ENCODE results near the gene BABAM2.

BABAM2 gene

DNA sequence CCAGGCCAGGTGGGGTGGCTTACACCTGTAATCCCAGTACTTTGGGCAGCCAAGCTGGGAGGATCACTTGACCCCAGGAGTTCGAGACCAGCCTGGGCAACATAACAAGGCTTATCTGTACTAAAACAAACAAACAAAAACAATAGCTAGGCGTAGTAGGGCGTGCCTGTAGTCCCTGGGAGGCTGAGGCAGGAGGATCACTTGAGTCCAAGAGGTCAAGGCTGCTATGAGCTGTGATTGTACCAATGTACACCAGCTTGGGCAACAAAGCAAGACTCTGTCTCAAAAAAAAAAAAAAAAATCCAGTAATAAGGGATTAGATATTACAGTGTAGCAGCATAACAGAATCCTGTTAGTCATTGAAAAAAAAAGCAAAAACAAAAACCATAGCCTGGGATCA, 279.0 kb downstream of the BABAM2 start:
- no peak for DNase-seq

DNA sequence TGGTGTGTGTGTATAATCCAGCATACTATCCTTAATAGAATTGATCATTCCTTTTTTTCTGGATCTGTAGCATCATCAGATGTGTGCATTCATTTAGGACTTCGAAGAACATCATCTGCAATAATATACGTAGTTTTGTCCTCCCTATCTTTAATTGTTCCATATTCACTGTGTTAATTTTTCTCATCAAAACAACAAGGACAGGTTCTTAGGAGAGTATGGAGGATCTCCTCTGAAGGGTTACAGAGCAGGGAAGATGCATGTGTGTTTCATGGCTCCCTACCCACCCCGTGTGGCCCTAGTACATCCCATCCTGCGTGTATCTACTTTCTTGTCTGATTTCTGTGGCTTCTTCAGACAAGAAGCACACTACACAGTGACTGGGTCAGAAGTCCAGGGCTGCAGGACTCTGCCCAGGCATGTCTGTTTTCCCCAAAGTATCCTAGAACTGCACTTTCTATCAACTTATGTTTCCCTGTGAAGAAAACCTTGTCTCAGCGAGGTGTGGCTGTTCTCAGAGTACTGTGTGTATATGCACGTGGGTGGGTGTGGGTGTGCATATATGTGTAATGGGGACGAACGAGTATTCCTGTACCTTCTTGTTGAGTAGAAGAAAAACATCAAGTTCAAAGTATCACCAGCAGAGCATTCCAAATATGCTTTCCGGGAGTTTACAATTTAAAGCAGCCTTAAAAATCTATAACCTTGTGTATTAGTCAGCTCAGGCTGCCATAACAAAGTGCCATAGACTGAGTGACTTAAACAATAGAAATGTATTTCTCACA, 281.8 kb downstream of the BABAM2 start:
- no peak for DNase-seq

DNA sequence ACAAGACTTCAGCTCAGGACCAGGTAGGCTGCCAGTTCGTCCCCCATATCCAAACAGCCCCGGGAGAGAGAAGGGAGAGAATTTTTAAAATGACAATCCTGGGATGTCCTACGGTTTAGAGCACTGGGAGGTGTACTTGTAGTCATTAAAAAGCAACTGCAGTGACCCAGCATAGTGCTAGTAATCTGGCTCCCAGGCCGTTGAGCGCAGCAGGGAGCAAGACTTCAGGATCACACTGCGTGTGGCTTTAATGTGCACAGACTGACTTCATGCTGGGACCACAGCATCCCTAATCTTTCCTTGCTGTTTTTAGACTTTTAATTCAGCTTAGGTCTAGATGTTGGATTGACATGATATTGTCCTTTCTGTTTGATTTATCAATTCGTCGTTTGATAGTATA, 282.8 kb downstream of the BABAM2 start:
- no peak for DNase-seq

DNA sequence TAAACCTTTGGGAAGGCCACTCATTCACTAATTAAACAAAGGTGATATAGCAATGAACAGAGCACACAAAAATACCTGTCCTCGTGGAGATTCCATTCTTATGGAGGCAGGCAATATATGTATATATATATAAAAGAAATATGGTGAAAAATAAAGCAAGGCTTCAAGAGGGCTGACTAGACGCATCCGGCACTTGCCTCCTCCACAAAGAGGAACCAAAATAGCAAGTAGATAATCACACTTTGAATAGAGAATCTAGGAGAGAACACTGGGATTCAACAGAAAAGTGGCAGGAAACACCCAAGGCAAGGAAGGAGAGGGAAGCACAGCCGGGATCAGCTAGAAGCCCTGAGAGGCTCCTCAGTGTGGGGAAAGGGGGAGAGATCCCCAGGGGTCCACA, 283.7 kb downstream of the BABAM2 start:
- no peak for DNase-seq

DNA sequence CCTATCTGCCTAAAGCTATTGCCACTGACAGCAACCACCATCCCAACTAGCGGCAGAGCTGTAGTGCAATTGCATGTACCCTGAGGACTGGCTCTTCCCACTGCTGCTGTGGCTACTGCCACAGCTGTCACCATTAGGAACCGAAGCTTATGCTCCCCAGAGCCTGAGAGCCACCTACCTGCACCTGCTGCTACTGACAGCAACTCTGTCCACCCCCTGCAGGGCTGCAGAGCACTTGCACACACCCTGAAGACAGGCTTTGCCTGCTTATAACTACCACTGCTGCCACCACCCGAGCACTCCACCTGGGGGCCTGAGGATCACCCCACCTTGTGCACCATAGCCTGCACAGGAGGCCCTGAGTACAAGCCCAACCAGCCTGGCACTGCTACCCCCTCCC, 284.5 kb downstream of the BABAM2 start:
- no peak for DNase-seq

DNA sequence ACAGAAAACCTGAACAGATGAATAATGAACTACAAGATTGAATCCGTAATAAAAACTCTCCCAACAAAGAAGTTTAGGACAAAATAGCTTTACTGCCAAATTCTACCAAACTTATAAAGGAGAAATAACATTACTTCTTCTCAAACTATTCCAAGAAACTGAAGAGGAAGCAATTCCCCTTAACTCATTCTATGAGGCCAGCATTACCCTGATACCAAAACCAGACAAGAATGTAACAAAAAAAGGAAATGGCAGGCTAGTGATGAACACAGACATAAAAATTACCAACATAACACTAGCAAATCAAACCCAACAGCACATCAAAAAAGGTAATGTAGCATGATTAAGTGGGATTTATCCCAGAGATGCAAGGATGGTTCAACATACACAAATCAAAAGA, 288.4 kb downstream of the BABAM2 start:
- DNase-seq, result no peak

DNA sequence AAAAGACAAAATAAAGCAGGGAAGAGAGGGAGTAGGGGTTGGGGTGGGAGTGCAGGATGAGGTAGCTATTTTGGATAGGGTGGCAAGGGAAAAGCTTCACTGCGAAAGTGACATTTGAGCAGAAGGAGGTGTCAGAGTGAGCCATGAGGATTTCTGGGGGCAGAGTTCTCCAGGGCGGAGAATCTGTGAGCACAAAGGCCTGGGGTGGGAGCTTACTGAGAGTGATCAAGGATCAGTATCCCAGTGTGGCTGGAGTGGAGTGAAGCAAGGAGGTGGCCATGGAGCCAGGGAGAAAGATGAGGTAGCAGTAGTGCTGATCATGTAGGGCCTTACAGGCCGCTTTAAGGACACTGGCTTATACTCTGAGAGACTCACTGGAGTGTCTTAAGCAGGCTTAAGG, 291.3 kb downstream of the BABAM2 start:
- DNase-seq, result no peak

DNA sequence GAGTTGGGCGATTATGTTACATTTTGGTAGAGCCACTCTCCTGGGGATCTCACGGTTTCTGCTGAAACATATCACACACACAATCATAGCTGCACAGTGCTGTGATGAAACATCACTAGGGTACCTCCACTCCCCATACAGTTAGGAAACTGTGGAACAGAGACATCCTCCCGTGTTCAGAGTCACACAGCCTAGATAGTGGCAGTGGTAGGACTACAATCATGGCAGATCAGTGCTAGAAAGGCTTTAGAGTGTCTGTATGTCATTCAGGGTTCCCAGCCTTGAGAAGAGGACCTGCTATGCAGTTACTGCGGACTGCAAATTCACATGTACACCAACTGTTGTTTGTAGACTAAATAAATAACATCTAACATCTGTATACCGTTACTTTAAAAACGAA, 291.8 kb downstream of the BABAM2 start:
- no peak for DNase-seq

DNA sequence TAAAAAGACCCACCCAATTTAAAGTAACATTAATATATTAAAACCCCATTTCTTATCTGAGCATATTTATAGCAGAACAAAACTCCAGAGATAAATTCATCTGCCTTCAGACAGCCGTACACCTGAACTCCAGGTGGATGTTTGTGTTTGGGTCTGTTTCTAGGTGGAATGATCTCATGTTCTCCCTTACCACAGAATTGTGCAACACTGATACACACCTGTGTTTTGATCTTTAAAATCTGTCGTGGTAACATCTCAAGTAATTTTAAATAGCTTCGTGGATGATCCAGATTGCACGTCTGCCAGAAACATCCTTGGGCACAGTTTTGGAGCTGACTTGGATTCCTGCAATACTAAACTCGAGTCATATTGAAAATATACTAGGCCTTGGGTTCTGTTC, 294.6 kb downstream of the BABAM2 start:
- DNase-seq, result no peak

DNA sequence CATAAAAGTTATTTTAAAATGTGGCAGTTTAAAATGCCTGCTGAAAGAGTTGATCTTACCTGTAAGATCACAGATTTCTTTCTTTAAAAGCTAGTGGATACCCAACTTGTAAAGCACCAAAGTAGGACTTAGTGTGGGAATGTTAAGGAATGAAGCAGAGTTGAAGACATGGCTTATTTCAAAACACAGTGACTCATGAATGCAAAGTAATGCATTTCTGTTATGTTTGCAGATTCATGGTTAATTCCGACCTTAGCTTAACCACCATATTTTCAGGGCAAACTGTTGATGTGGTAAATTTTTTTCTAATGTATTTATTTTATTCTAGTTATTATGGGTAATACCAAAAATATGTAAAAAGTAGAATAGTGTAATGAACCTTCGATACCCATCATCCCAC, 295.4 kb downstream of the BABAM2 start:
- DNase-seq, result no peak

DNA sequence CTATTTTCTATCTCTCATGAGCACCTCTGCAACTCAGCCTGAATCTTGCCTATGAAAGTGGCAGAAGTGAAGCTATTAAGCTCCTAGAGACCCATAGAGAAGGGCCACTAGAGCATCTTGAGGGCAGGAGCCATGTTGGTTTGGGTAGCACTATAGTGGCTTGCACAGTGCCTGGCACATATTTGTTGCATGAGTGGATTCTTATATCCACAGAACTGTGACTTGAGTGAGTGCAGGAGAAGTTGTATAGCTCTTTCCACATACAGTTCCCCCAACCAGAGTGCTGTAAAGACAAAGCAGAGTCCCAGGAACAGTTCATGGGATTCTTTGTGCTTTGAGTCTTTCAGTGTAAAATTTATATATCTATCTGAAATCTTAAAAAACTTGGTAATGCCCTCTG, 296.7 kb downstream of the BABAM2 start:
- DNase-seq, result no peak

DNA sequence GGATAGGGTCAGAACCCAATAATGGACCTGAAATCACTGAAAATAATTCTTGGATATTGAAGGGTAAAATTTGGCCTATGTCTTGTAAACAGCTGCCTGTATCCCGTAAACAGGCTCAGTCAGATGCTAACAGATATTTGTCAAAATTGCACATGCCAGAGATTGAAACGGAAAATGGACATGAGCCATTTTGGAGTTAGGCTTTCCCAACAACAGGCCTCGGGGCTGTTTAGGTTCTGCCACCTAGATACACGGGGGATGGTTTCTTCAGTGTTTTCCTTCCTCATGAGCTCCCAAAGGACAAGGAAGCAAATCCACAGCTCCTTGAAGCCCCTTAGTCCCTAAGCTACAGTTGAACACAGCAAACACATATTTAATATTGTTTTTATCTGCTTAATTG, 297.9 kb downstream of the BABAM2 start:
- DNase-seq, result no peak

DNA sequence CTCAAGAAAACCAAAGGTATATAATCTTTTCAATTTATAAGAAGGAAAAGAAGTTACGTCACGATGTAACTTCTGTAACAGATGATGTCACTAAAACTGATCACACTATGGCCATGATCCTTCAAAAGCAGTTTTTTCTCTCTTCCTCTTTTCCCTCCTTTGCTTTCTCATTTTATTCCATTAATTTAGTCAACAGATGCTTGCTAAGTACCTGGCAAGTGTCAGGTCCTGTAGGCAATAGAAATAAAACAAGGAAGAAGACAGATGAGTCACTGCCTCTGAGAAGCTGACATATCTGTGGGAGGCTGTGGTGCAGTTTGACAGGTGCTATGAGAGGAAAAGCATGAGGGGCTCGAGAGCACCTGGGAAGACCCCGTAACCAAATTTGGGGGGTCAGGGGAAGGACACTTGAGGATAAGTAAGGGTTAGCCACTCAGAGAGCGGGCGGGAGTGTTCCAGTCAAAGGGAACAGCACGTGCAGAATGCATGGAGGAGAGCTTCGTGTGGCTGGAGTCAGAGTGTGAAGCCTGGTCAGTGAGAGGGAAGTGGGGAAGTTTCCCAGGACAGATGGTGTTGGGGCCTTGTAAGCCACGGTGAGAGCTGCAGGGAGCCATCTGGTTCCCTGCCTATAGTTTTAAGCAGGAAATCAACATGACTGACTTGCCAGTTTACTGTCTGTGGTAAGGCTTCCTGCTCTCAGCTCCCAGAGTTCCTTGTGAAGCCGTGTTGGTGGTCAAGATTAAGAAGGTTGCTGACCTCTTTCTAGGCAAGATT, 303.3 kb downstream of the BABAM2 start:
- DNase-seq, result no peak

DNA sequence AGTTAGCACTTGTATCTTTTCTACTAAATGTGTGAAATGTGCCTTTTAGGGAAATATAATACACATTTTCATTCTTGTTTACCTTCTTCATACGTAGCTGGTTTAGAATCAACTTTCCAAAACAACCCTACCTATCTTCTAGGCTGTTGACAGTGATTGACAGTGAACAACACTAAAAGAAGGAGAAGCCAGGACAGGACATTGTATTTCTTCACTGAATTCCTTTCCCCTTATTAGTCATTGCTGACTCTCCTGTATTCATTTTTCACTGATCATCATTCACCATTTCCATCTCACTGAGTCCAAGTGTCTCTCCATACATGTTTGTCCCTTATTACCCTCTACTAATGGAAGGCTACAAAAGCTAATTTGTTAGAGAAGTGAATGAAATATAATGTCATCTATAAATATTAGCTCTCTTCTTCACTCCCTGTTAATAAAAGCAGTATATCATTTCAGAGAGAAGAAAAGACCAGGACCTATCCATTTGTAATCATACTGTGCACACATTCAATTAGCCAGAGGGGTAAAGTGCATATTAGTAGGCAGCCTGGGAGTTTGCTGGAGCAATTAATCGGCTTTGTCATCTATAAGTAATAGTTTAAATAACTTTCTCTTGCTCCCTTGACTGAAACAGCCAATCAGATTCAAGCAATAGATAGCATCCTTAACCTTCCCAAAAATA, 309.6 kb downstream of the BABAM2 start:
- no peak for DNase-seq

DNA sequence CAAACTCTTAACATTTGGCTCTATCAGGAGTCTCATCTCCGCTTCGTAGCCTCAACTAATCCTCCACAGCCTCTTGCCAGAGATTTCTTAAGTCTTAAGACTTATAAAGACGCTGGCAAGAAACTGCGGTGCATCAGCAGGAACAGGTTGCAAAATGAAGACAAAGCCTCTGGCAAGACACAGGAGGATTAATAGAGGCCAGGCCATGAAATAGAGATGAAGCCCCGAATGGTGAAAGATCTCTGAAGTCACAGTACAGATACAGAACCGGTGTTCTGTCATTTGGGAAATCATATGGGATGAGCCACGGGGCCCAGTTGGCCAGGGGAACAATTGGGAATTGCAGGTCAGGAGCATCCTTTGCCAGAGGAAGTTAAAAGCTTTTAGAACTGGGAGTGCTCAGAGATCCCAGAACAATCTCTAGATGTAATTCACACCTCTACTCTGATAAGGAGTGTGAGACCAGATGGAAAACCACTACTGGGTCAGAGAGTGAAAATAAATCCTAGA, 311.2 kb downstream of the BABAM2 start:
- no peak for DNase-seq

DNA sequence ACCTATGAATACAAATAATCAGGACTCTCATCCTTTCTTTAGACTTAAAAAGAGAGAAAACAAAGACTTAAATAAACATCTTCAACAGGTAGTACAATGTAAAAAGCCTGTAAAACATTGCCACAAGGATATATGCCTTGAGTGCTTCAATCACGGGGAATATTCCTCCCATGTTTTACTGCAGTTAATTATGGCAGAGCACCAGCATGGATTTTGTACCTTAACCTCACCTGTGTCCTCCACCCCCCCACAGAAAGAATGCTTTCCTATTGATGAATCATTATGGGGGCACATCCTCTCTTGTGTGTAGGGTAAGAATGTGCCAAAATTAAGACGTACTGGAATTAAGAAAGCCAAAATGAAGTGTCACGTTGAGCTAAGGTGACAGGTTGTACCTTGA, 312.2 kb downstream of the BABAM2 start:
- no peak for DNase-seq

DNA sequence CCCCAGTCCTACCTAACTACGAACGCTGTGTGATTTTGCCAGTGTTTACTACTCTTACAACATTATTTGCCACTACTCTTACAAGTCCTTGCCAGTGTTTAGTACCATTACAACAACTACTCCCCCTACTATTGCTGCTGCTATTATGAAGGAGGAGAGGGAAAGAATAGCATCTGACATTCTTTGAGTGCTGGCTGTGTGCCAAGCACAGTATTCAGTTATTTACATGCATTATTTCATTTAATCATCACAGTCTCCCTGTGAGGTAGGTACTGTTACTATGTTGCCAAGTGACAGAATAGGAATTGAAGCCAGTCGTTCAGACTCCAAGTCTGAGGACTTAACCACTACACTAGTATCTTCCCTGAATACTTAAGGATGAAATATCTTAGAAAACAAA, 316.2 kb downstream of the BABAM2 start:
- no peak for DNase-seq

DNA sequence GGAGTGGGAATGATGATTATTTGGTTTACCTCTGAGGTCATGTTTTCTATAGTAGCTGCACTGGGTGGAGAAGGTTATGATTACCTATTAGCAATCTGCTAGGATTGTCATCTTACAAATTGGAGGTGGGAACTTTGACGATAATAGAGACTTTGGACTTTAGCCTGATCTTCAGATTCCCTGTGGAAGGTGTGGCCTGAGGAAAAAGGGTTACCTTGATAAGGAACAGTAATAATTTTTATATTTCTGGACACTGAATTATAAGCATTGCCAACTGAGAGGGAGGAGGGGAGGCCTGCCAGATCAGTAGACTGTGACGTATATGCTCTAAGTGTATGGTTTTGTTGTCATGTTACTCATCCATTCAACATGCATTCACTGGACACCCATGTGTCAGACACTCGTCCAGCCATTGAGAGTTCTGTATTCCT, 318.7 kb downstream of the BABAM2 start:
- no peak for DNase-seq

DNA sequence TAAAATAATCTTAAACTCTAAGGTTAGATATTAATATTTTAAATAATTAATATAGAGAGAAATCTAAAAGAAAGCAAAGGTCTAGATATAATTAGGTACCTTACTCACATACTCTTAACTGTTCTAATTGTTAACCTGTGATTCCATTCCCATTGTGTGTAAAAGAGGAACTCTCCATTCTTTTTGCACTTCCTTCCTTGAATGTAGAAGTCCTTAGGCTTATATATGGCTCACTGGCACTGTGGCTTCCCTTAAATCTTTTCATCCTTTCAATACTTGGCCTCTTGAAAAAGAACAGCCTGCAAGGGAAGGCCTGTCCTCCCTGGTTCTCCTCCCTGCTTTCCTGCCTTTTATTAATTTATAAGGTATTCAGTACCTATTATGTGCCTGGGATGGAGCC, 319.3 kb downstream of the BABAM2 start:
- no peak for DNase-seq

DNA sequence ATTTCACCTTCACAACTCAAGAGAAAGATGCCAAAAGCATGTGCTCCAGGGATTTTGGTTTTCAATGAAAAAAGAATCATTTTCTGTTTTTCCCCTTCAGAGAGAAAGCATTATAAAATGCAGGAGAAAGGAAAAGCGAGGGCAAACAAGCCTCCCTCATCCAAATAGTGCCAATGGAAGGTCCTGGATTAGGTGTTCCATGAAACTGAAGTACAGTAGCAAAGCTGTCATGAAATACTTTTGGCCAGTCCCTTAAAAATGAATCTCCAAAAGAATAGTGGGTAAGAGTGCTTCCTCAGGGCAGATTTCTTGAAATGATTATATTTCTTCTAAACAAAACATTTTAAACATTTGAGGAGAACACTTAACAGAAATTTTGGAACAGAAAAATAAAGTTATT, 320.0 kb downstream of the BABAM2 start:
- DNase-seq, result no peak

DNA sequence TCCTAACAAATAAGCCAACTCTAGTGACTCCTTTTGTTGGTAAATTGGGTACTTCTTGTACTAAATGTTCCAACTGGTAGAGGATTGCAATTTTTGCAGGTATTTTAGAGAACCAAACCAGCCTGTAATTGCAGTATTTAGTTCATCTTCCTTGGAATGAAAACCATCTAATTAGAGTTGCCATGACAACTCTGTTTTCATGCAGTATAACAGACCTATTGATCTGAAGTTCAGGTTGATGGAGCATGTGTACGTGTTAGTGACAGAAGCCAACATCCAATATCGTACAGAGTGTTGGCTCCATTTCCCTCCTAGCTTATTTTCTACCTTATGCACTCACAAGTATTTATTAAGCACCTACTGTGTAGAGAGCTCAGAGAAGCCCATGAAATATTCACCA, 325.8 kb downstream of the BABAM2 start:
- DNase-seq, result no peak

DNA sequence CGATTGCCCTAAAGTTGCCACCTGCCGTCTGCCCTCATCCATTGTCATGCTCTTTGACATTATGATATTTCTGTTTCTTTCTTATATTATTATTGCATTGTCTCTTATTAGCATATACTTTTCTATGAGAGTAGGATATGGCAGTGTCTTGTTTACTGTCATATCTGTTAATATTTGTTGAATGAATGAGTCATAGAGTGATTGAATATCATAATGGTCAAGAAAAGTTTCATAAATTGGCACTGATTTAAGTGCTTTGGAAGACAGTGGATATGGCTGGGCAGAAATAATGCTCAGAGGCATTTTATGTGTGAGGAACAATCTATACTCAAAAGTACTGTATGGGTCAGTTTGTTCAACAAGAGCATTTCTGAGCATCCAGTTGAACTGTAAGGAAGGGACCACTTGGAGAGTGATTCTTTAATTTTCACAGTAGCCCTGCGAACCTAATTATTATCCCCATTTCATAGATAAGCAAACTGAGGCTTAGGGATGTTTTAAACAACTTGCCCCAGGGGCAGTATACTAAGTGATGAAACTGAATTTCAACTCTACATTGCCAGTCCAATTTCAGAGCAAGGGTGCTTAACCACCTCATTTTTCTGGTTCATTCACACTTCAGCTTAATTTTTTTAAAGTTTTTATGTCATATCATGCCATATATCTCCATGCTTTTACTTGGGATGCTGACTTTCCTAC, 326.7 kb downstream of the BABAM2 start:
- DNase-seq, result no peak

DNA sequence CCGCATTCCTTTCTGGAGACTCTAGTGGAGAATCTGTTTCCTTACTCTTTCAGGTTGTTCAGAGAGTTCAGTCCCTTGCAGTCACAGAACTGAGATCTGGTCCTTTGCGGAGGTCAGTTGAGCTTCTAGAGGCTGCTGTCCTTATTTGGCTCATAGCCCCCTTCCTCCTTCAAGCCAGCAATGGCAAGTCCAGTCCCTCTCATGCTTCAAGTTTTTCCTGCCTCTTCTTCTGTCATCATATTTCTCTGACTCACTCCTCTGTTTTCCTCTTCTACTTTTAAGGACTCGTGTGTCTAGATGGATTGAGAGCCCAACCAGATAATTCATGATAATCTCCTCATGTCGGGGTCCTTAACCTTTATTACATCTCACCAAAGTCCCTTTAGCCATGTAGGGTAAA, 328.6 kb downstream of the BABAM2 start:
- DNase-seq, result no peak
